ENCODE results near the gene RTKN. TPM values are rescaled to one million over a fixed set of nuclear protein-coding genes. Genes with fewer than 3 reads are reported as not detected.

The RTKN gene
- total RNA-seq, 1 experiment from 2014 or later = 87.1 TPM

- no peak overlapping the region for H3K23ac ChIP-seq (ENCODE audit: insufficient read length, low read depth, low read length)
- no peak overlapping the region for H2AK5ac ChIP-seq (ENCODE audit: insufficient read length, low read length)
- H4K8ac ChIP-seq (replicated peaks; ENCODE audit: insufficient read length, low read depth, low read length) = no peak overlapping the region
- no peaks in the 10 kb centered on the region for H3K27me3 ChIP-seq (ENCODE audit: insufficient read depth, low read length)
- H3K14ac ChIP-seq (ENCODE audit: insufficient read depth, low read length) = no peak overlapping the region
- no peak overlapping the region for H3K56ac ChIP-seq (ENCODE audit: insufficient read length, low read depth, low read length)
- peaks cover 11 to 12% of the 10 kb centered on the region in 2 experiments for H3K4me1 Mint-ChIP-seq
- H3K4ac ChIP-seq (ENCODE audit: low read depth, low read length) = no peak overlapping the region
- peaks cover 13 to 35% (median 23%) of the 10 kb centered on the region in 3 experiments for H3K36me3 Mint-ChIP-seq (ENCODE audit: insufficient read depth in 1 of 3, low read depth in 3 of 3)
- H4K91ac ChIP-seq (ENCODE audit: insufficient read length, low read depth, low read length) = no peak overlapping the region
- no peak overlapping the region for H2BK120ac ChIP-seq (ENCODE audit: low read depth, low read length, poor library complexity, severe bottlenecking)
- no peak overlapping the region for H3K9ac ChIP-seq (ENCODE audit: extremely low read depth, insufficient read length, low read length)
- no peak overlapping the region for H3T11ph ChIP-seq (ENCODE audit: low read length)
- TF ChIP-seq CTCF (conservative IDR thresholded peaks at IDR 0.05) = peak; percentile 59
- H3K27ac ChIP-seq (ENCODE audit: insufficient read length, low read depth, low read length) = no peak overlapping the region
- H3K9me3 Mint-ChIP-seq = no peaks in the 10 kb centered on the region; a peak in 1 of 5 replicates
- H3K79me2 ChIP-seq (ENCODE audit: insufficient read depth, low read length) = no peaks in the 10 kb centered on the region
- no peak overlapping the region for H3K27ac Mint-ChIP-seq
- peaks cover 3% of the 10 kb centered on the region for H3K27me3 Mint-ChIP-seq (ENCODE audit: low read depth)
- no CpG with 5 or more reads among the region's 5 CpGs for WGBS (ENCODE audit: extremely low coverage, insufficient read length, low lambda C conversion rate)
- H3K23me2 ChIP-seq (ENCODE audit: insufficient read length, low read depth, low read length, poor library complexity, severe bottlenecking) = peaks cover 8% of the 10 kb centered on the region
- no peak overlapping the region for H2BK12ac ChIP-seq (ENCODE audit: insufficient read length, low read depth, low read length)
- no peaks in the 10 kb centered on the region for H4K20me1 ChIP-seq (ENCODE audit: control insufficient read depth, insufficient read depth, insufficient read length)
- H2BK5ac ChIP-seq (ENCODE audit: insufficient read length, low read length) = no peak overlapping the region
- H3K9me3 ChIP-seq (ENCODE audit: control insufficient read depth, low read depth, low read length) = no peaks in the 10 kb centered on the region
- no peak overlapping the region for H4K5ac ChIP-seq (ENCODE audit: insufficient read length, low read depth, low read length)
- H2AFZ ChIP-seq (ENCODE audit: low read length) = no peak overlapping the region
- H2BK20ac ChIP-seq (ENCODE audit: low read depth, low read length, poor library complexity, severe bottlenecking) = no peak overlapping the region
- H3K4me3 Mint-ChIP-seq = peak overlapping the region in 1 of 2 experiments; percentile 23; a peak in 1 of 5 replicates
- H3K4me1 ChIP-seq (ENCODE audit: insufficient read depth, low read length) = no peaks in the 10 kb centered on the region
- no peak overlapping the region for H3K18ac ChIP-seq (ENCODE audit: insufficient read length, low read depth, low read length)
- no peak overlapping the region for H3K4me2 ChIP-seq (ENCODE audit: insufficient read depth, insufficient read length, low read length)
- DNase-seq = peak; percentile 63
- no peaks in the 10 kb centered on the region for H3K79me1 ChIP-seq (ENCODE audit: insufficient read depth, low read depth, low read length, poor library complexity, severe bottlenecking)
- no peak overlapping the region for H2BK15ac ChIP-seq (ENCODE audit: low read depth, low read length)
Observed at GRCh38 chr2:74474899-74475298, 33.2 kb upstream of the RTKN start.
